ENCODE results near the gene TPCN2. TPM values are rescaled to one million over a fixed set of nuclear protein-coding genes. Genes with fewer than 3 reads are reported as not detected.

The TPCN2 gene
- total and polyA plus RNA-seq, 2 of the 8 experiments (the other 6 are each of a cell fraction or from before 2014, with no cell fraction given) = 9.7 to 18.6 TPM

DNA sequence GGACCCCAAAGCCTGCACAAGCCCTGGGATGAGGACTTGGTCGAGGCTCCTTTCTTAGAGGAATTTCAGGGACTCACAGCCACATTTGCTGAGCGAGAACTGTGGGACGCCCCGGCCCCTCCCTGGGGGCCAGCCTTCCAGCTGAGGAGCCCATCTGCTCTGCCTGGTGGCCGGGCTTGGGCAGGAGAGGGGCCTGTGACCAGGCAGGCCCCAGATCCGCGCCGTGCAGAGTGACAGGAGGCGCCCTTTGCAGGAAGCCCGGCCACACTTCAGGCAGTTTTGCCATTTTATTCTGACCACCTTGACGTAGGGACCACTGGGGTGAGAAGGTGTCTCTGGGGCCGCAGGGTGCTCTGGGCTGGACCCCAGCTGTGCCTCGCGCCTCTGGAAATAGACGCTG, 35.6 kb downstream of the TPCN2 start:
- no peaks in the 10 kb centered on the region for H3K9me3 ChIP-seq (ENCODE audit: insufficient read depth in 2 of 2, low read depth in 1 of 2, low read length in 1 of 2)
- no peaks in the 10 kb centered on the region for H3K27me3 ChIP-seq (replicated peaks in 1 of 4; ENCODE audit: control insufficient read depth in 3 of 4, extremely low read depth in 1 of 4, insufficient read depth in 3 of 4, low read length in 3 of 4)
- H3K9ac ChIP-seq (replicated peaks in 1 of 4; ENCODE audit: extremely low read depth in 1 of 4, low read depth in 3 of 4, low read length in 3 of 4) = no peak overlapping the region
- no peak overlapping the region for H2BK15ac ChIP-seq (ENCODE audit: low read length)
- H2BK20ac ChIP-seq (ENCODE audit: low read length) = no peak overlapping the region
- H3K4ac ChIP-seq (replicated peaks; ENCODE audit: insufficient read length, low read depth, low read length) = no peak overlapping the region
- no peak overlapping the region for H4K8ac ChIP-seq (ENCODE audit: extremely low read depth, insufficient read depth, low read length)
- H2BK12ac ChIP-seq (ENCODE audit: low read depth, low read length) = no peak overlapping the region
- no peak overlapping the region for H3K14ac ChIP-seq (ENCODE audit: insufficient read length)
- no peak overlapping the region for H4K5ac ChIP-seq (ENCODE audit: insufficient read length, low read depth, low read length)
- no peak overlapping the region for H2BK5ac ChIP-seq (ENCODE audit: low read depth, low read length)
- no peak overlapping the region for H3K27ac ChIP-seq (ENCODE audit: low read depth, low read length)
- no peak overlapping the region for H3K18ac ChIP-seq (ENCODE audit: extremely low read depth, low read length)
- no peak for TF ChIP-seq CHD2 (IDR thresholded peaks at IDR 0.05; ENCODE audit: low read length)
- no peak for TF ChIP-seq RXRA (IDR thresholded peaks at IDR 0.05; ENCODE audit: insufficient read depth, low read depth, low read length)
- TF ChIP-seq, protein P1, sequence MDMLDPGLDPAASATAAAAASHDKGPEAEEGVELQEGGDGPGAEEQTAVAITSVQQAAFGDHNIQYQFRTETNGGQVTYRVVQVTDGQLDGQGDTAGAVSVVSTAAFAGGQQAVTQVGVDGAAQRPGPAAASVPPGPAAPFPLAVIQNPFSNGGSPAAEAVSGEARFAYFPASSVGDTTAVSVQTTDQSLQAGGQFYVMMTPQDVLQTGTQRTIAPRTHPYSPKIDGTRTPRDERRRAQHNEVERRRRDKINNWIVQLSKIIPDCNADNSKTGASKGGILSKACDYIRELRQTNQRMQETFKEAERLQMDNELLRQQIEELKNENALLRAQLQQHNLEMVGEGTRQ (IDR thresholded peaks at IDR 0.05; ENCODE audit: low read length) = no peak
- no peak for TF ChIP-seq BRCA1 (IDR thresholded peaks at IDR 0.05; ENCODE audit: low read depth, low read length)
- TF ChIP-seq RAD21 (IDR thresholded peaks at IDR 0.05 in 1 of 2, conservative IDR thresholded peaks at IDR 0.05 in 1 of 2; ENCODE audit: low read depth in 2 of 2, low read length in 2 of 2) = no peak
- no peak for TF ChIP-seq EZH2 (IDR thresholded peaks at IDR 0.05; ENCODE audit: low read depth, low read length, severe bottlenecking)
- TF ChIP-seq, protein P2, sequence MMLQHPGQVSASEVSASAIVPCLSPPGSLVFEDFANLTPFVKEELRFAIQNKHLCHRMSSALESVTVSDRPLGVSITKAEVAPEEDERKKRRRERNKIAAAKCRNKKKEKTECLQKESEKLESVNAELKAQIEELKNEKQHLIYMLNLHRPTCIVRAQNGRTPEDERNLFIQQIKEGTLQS (IDR thresholded peaks at IDR 0.05; ENCODE audit: insufficient read depth, low read depth, low read length) = no peak
- TF ChIP-seq CTBP2 (IDR thresholded peaks at IDR 0.05; ENCODE audit: borderline replicate concordance, insufficient read depth, insufficient read length, low read length) = no peak
- TF ChIP-seq SRF (IDR thresholded peaks at IDR 0.05; ENCODE audit: low read depth, low read length) = no peak
- no peak overlapping the region for H2BK120ac ChIP-seq (replicated peaks; ENCODE audit: low read depth, low read length)
- no peak overlapping the region for H3K56ac ChIP-seq (replicated peaks; ENCODE audit: insufficient read length, low read depth, low read length)
- H3K79me2 ChIP-seq (ENCODE audit: control insufficient read depth in 1 of 2, insufficient read depth in 2 of 2, low read length in 2 of 2) = no peaks in the 10 kb centered on the region
- ChIA-PET CTCF (ENCODE audit: partially characterized antibody) (interaction anchor here (1.1 kb wide), 1 partner anchor 30 kb away, joined by 3 read pairs; no protein-coding TSS in a partner anchor), POLR2A (ENCODE audit: partially characterized antibody) (no interaction called here)
- no peak overlapping the region for H2AFZ ChIP-seq (ENCODE audit: low read length)
- H3K23ac ChIP-seq (ENCODE audit: insufficient read length) = no peak overlapping the region
- no peak overlapping the region for H4K91ac ChIP-seq (replicated peaks; ENCODE audit: insufficient read length, low read length)
- H3K4me1 ChIP-seq (replicated peaks in 1 of 4; ENCODE audit: control insufficient read depth in 3 of 4, insufficient read depth in 4 of 4, low read length in 3 of 4) = peaks cover 0 to 4% (median 0%) of the 10 kb centered on the region in 4 experiments; a peak in 2 of 7 replicates
- no peak for DNase-seq (ENCODE audit: low read depth in 1 of 2, low spot score in 2 of 2)
- H2AK5ac ChIP-seq (ENCODE audit: low read depth, low read length) = no peak overlapping the region
- peaks cover 2 to 9% (median 4%) of the 10 kb centered on the region in 4 experiments; a peak in 5 of 8 replicates for H3K36me3 ChIP-seq (ENCODE audit: control insufficient read depth in 2 of 4, insufficient read depth in 4 of 4, low read length in 3 of 4)
- H4K20me1 ChIP-seq (replicated peaks in 1 of 2; ENCODE audit: control insufficient read depth in 1 of 2, insufficient read depth in 2 of 2, low read length in 2 of 2) = peaks cover 1 to 11% of the 10 kb centered on the region in 2 experiments
- no peak for FAIRE-seq
- H3K4me2 ChIP-seq (ENCODE audit: insufficient read depth in 1 of 2, low read depth in 2 of 2, low read length in 2 of 2) = no peak overlapping the region
- no peak overlapping the region for H3K4me3 ChIP-seq (ENCODE audit: extremely low read depth in 1 of 4, insufficient read depth in 2 of 4, low read depth in 3 of 4, low read length in 4 of 4)
- WGBS, 2 experiments (ENCODE audit: extremely low coverage in 1 of 2, insufficient coverage in 1 of 2, insufficient read length in 1 of 2, insufficient replicate concordance in 2 of 2, low coverage in 1 of 2, low lambda C conversion rate in 2 of 2, missing lambda C conversion rate in 1 of 2) = 86% methylated on average over 15 of the region's 15 CpGs; no CpG with 5 or more reads in 1 of the 2 experiments
- H3K79me1 ChIP-seq (ENCODE audit: low read depth, low read length) = no peaks in the 10 kb centered on the region; the same call in 1 of the 2 replicates
- H3K23me2 ChIP-seq (ENCODE audit: low read depth, low read length) = peaks cover 2% of the 10 kb centered on the region; the same call in 1 of the 2 replicates
